PC-3 (cell line): ENCODE measurements around the gene ATP8A2.
"Not testable (repeated sequence)": the region's sequence is repeated elsewhere in the genome, so short reads cannot be mapped to it uniquely, and the experiment has no call there.

Source experiments
- EZH2 ChIP-seq: fragments of 300-600 bp; sonication (generic); IDR thresholded peaks from one replicate; pipeline ENCODE4 v1.6.1; 2017; ENCODE audit warnings: antibody characterized with exemption, mild to moderate bottlenecking, low read length; ENCODE audit not compliant: unreplicated experiment
- EZH2phosphoT487 ChIP-seq: fragments of 300-600 bp; sonication (generic); IDR thresholded peaks from 2 replicates; pipeline ENCODE4 v1.6.1; 2018; ENCODE audit warnings: mild to moderate bottlenecking, antibody characterized with exemption, low read length, borderline replicate concordance
- TF ChIP-seq, protein P1 (sequence below): fragments of 300-600 bp; sonication (generic); conservative IDR thresholded peaks from 2 replicates; pipeline ENCODE4 v1.5.1; 2017; ENCODE audit warnings: antibody characterized with exemption, low read depth, mild to moderate bottlenecking, low read length

DNA sequence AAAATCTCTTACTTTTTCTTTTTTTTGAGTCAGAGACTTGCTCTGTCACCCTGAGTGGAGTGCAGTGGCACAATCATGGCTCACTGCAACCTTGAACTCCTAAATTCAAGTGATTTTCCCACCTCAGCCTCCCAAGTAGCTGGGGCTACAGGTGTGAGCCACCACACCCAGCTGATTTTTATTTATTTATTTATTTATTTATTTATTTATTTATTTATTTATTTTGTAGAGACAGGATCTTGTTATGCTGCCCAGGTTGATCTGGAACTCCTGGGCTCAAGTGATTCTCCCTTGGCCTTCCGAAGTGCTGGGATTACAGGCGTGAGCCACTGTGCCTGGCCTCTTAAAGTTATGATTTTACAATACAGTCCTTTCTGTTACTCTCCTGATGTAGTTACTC lies 696.6 kb downstream of the ATP8A2 start:
- TF ChIP-seq, protein P1, sequence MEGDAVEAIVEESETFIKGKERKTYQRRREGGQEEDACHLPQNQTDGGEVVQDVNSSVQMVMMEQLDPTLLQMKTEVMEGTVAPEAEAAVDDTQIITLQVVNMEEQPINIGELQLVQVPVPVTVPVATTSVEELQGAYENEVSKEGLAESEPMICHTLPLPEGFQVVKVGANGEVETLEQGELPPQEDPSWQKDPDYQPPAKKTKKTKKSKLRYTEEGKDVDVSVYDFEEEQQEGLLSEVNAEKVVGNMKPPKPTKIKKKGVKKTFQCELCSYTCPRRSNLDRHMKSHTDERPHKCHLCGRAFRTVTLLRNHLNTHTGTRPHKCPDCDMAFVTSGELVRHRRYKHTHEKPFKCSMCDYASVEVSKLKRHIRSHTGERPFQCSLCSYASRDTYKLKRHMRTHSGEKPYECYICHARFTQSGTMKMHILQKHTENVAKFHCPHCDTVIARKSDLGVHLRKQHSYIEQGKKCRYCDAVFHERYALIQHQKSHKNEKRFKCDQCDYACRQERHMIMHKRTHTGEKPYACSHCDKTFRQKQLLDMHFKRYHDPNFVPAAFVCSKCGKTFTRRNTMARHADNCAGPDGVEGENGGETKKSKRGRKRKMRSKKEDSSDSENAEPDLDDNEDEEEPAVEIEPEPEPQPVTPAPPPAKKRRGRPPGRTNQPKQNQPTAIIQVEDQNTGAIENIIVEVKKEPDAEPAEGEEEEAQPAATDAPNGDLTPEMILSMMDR = not testable (repeated sequence)
- TF ChIP-seq EZH2, EZH2phosphoT487: not testable (repeated sequence)
